ENCODE measurements around the gene TFAP2D.

DNA sequence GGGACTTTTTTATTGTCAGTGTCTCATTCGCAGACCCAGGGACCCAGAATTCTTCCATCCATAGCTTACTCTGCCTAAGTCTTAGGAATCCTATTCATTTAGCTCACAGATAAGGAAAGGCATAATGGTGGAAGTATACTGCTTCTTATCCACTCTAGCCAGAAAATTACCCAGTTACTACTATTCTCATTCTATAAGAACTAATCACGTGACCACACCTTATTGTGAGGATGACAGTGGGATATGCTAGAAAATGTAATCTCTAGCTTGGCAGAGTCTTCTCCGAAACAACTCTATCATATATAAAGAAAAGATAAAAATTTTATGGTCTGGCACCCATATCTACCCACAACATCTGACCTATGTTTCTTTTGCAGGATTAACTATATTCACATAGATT lies 21.2 kb downstream of the TFAP2D start:
- TF ChIP-seq, protein P1, sequence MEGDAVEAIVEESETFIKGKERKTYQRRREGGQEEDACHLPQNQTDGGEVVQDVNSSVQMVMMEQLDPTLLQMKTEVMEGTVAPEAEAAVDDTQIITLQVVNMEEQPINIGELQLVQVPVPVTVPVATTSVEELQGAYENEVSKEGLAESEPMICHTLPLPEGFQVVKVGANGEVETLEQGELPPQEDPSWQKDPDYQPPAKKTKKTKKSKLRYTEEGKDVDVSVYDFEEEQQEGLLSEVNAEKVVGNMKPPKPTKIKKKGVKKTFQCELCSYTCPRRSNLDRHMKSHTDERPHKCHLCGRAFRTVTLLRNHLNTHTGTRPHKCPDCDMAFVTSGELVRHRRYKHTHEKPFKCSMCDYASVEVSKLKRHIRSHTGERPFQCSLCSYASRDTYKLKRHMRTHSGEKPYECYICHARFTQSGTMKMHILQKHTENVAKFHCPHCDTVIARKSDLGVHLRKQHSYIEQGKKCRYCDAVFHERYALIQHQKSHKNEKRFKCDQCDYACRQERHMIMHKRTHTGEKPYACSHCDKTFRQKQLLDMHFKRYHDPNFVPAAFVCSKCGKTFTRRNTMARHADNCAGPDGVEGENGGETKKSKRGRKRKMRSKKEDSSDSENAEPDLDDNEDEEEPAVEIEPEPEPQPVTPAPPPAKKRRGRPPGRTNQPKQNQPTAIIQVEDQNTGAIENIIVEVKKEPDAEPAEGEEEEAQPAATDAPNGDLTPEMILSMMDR (conservative IDR thresholded peaks at IDR 0.05): no peak
- TF ChIP-seq ZFX (IDR thresholded peaks at IDR 0.05): no peak

Data from C4-2B (cell line).